T-helper 1 cell treated with Interleukin-12 subunit alpha and Interleukin-12 subunit beta and Interleukin-4 antibody, amounts not matched to agents 30 μg/mL and 1 μg/mL, for 36 hours (primary cell): ENCODE measurements around the gene PLGRKT.
"Not testable (repeated sequence)": the region's sequence is repeated elsewhere in the genome, so short reads cannot be mapped to it uniquely, and the experiment has no call there.

Experiments used
- H3K27ac Mint-ChIP-seq: one replicate; pipeline ENCODE4 v1.8.0; 2021; ENCODE audit warnings: mild to moderate bottlenecking, mixed read lengths
- H3K27me3 Mint-ChIP-seq: one replicate; pipeline ENCODE4 v1.8.0; 2021; ENCODE audit warnings: low read depth, mixed read lengths
- H3K36me3 Mint-ChIP-seq: one replicate; pipeline ENCODE4 v1.8.0; 2021; ENCODE audit warnings: low read depth, mixed read lengths
- H3K4me1 Mint-ChIP-seq: one replicate; pipeline ENCODE4 v1.8.0; 2021; ENCODE audit warnings: low read depth, mixed read lengths
- H3K4me3 Mint-ChIP-seq: one replicate; pipeline ENCODE4 v1.8.0; 2021; ENCODE audit warnings: mild to moderate bottlenecking, moderate library complexity, mixed read lengths
- H3K9me3 Mint-ChIP-seq: one replicate; pipeline ENCODE4 v1.8.0; 2021; ENCODE audit warnings: mixed read lengths

Gene PLGRKT

DNA sequence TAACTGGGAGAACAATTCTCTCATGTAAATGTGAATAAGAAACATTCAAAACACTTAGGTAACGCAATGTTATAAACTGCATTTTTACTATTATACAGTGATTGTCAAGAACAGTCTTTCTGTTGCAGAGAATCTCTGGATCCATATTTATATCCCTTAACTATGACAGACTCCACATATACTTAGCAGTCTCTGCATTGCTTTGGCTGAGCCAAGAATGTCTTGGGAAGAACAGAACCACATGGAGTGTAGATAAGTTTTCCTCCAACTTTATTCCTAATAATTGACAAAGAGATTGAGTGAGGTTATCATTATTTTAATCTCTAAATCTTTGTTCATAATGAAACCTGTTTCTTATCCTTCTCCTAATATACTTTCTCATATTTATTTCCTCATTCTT is 82.5 kb downstream of the PLGRKT start:
- Mint-ChIP-seq H3K9me3 (peaks cover 7% of the 10 kb centered on the region), H3K4me3 (no peak overlapping the region), H3K36me3 (peaks cover 30% of the 10 kb centered on the region), H3K4me1 (peaks cover 25% of the 10 kb centered on the region), H3K27me3 (no peaks in the 10 kb centered on the region), H3K27ac (no peak overlapping the region)

DNA sequence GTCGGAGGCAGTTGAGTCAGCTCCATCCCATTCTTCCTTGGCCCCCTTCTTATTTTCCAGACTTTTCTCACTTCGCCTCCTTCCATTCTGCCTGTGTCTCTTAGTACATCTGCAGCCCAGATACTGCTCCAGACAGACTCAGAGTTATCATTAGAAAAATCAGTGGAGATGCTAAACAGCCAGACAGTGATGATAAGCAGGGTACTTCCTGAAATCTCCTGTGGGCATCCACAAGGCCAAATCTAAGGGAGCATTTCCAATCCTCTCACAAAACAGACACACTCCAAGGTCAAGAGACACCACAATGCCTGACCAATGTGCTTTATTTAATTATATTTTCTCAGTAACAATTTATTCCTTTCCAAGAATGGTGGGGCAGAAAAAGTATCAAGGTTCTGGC is 83.5 kb downstream of the PLGRKT start:
- Mint-ChIP-seq H3K4me3 (no peak overlapping the region), H3K9me3 (peaks cover 16% of the 10 kb centered on the region), H3K4me1 (peaks cover 25% of the 10 kb centered on the region), H3K36me3 (peaks cover 33% of the 10 kb centered on the region), H3K27ac (no peak overlapping the region), H3K27me3 (no peaks in the 10 kb centered on the region)

DNA sequence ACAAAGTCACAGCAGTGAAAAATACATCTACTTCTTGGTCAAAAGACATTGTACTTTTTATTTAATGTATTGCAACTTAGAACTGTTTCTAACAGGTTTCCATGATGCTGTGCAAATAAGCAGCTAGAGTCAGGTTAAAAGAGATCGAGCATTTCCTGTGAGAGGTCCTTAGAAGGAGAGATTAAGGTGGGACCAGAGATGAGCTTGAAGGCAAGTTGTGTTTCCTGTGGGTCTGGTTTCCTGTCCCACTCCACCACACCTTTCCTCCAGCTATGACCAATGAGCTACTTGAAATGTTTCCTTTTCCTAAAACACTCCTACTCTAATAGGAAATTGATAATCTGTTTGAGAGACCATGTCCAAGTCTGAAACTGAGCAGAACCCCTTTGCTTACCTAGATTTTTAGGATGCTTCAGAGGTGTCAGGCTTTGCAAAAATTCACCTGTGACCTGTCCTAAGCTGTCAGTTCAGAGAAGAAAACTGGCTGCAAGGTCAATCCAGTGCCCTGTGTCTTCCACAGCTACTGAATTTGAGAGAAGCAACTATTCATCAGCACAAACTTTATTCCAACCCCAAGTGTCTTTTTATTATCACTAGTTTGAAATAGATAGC is 85.0 kb downstream of the PLGRKT start:
- H3K36me3 Mint-ChIP-seq: peaks cover 32% of the 10 kb centered on the region
- peaks cover 25% of the 10 kb centered on the region for H3K4me1 Mint-ChIP-seq

DNA sequence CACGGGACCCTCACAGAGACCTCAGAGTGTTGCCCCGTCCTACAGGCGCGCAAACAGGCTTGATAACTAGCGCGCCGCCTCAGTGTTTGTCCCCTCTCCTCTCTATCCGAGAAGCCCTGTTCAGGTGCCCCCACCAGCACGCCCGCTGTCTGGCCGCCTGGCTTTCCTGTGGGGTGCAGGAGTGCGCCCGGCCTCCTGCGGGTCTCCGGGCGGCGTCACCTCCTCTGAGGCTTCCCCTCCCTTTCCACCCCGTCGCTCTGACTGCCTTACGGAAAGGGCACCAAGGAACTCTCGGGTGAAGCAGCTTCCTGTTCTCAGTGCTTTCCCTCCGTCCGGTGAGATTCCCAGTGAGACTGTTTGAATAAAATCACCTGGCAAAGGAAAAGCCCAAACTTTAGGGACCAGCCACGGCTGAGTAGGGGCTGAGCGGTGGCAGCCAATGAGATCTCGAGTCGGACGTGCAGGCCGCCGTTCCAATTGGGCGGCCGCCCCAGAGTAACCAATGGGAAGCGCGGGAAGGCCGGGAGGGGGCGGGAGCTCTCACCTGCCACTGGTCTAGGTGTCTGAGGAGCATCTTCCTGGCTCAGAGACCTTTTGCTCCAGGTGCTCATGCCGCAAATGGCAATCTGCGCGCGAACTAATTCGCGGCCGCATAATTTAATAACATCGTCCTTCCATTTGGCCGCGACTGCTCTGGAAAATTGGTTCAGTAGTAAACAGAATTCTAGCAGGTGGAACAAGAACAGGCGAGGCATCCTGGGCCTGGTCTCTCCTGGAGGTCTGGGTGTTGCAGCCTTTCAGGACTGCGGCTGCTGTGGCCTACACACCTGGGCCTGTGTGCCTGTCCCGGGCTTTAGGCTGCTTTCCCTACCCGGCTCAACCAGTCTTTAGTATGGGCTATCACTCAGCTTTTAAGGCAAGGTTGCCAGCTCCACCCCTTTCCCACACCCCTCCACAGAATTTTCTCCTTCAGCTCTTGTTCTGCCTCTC is 98.4 kb downstream of the PLGRKT start, which contains the start of gene RLN1:
TSS of gene RLN1 (minus strand) at position 885 of the 990 bp plus-strand sequence. CDS start at position 755, 130 bp downstream.
- Mint-ChIP-seq H3K4me3 (peak within 1 kb of the TSS; percentile 66), H3K27ac (peak within 1 kb of the TSS; percentile 8), H3K4me1 (peaks cover 22% of the 10 kb centered on the region)
- not testable (repeated sequence) for H3K9me3 Mint-ChIP-seq, H3K27me3 Mint-ChIP-seq, H3K36me3 Mint-ChIP-seq

More for the DNA sequence above, 85.0 kb downstream of the PLGRKT start:
- Mint-ChIP-seq H3K4me3 (peak overlapping the region; percentile 22), H3K27me3 (no peaks in the 10 kb centered on the region), H3K27ac (peak overlapping the region; percentile 43), H3K9me3 (peaks cover 24% of the 10 kb centered on the region)

DNA sequence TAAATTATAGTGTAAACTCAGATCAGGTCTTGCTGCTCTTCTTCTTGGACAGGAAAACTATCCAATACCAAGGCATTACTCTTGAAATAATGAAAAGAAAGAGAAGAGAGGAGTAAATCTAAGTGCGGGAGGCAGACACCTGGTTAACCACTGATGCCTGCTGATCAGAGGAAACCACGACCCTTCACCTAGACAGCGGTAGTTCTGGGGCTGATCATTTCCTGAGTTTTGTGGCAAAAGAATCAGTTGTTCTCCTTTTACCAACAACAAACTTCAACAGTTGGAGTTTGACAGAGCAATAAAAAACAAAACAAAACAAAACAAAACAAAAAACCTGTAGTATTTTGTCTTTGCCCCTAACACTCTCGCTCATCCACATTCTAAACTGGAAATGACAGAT is 101.0 kb downstream of the PLGRKT start:
- Mint-ChIP-seq H3K4me3 (peak overlapping the region; percentile 48), H3K27ac (peak overlapping the region; percentile 59), H3K4me1 (peaks cover 22% of the 10 kb centered on the region), H3K9me3 (no peaks in the 10 kb centered on the region), H3K36me3 (peaks cover 15% of the 10 kb centered on the region), H3K27me3 (no peaks in the 10 kb centered on the region)

DNA sequence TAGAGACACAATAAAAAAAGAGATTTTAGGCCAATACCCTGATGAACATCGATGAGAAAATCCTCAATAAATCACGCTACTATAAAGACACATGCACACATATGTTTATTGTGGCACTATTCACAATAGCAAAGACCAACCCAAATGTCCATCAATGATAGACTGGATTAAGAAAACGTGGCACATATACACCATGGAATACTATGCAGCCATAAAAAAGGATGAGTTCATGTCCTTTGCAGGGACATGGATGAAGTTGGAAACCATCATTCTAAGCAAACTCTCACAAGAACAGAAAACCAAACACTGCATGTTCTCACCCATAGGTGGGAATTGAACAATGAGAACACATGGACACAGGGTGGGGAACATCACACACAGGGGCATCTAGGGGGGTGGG is 106.4 kb downstream of the PLGRKT start:
- H3K4me1 Mint-ChIP-seq: not testable (repeated sequence)

DNA sequence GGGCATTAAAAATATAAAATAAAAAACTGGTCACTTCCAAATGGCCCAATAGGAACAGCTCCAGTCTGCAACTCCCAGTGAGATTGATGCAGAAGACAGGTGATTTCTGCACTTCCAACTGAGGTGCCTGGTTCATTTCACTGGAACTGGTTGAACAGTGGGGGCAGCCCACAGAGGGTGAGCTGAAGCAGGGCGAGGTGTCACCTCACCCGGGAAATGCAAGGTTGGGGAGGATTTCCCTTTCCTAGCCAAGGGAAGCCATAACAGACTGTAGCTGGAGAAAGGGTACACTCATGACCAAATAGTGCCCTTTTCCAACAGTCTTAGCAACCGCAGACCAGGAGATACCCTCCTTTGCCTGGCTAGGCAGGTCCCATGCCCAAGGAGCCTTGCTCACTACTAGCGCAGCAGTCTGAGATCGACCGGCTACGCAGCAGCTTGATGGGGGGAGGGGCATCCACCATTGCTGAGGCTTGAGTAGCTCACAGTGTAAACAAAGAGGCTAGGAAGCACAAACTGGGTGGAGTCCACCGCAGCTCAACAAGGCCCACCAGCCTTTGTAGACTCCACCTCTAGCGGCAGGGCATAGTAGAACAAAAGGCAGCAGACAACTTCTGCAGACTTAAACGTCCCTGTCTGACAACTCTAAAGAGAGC is 110.7 kb downstream of the PLGRKT start:
- no peaks in the 10 kb centered on the region for H3K27me3 Mint-ChIP-seq
- no peak overlapping the region for H3K27ac Mint-ChIP-seq
- peaks cover 5% of the 10 kb centered on the region for H3K4me1 Mint-ChIP-seq
- no peak overlapping the region for H3K4me3 Mint-ChIP-seq
- peaks cover 22% of the 10 kb centered on the region for H3K36me3 Mint-ChIP-seq
- peaks cover 3% of the 10 kb centered on the region for H3K9me3 Mint-ChIP-seq

More for the DNA sequence above, 106.4 kb downstream of the PLGRKT start:
- not testable (repeated sequence) for H3K9me3 Mint-ChIP-seq, H3K27me3 Mint-ChIP-seq, H3K4me3 Mint-ChIP-seq, H3K27ac Mint-ChIP-seq
- peaks cover 36% of the 10 kb centered on the region for H3K36me3 Mint-ChIP-seq

DNA sequence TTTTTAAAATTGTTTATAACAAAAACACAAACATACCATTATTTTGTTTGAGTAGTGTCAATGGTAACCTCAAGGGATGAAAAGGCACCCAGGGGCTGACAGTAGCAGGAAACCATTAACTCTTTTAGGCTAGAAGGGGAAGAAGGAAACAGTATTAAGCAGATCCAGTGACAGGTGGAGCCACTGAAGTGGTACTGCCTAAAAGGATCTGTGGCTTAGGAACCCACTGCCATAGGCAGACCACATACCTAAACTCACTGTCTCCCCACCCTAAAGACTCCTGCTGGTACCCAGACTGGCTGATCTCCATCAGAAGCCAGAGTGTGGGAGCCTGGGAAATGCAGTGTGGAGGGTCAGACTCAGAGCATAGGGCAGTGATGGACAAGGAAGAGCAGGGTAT is 111.5 kb downstream of the PLGRKT start:
- no peak overlapping the region for H3K27ac Mint-ChIP-seq
- H3K4me3 Mint-ChIP-seq: no peak overlapping the region

DNA sequence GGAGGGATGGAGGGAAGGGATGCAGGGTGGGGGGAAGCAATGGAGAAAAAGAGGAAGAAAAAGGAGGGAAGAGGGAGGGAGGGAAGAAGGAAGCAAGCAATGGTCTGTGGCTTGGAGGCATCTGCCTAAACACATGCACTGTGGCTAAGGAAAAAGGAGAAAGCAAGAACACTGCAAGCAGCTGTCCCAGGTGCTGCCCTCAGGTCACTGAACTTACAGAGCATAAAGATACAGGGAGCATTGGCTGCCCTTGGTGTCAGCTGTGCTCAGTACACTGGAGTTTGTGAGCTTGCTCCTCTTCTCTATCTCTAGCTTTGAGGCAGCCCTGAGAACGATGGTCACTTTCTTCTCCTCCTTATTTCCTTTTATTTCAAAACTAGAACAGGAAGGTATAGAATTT is 116.1 kb downstream of the PLGRKT start:
- not testable (repeated sequence) for H3K27me3 Mint-ChIP-seq, H3K4me3 Mint-ChIP-seq, H3K27ac Mint-ChIP-seq, H3K4me1 Mint-ChIP-seq, H3K36me3 Mint-ChIP-seq, H3K9me3 Mint-ChIP-seq

More for the DNA sequence above, 111.5 kb downstream of the PLGRKT start:
- H3K36me3 Mint-ChIP-seq: peaks cover 21% of the 10 kb centered on the region
- no peaks in the 10 kb centered on the region for H3K27me3 Mint-ChIP-seq
- peaks cover 7% of the 10 kb centered on the region for H3K4me1 Mint-ChIP-seq
- peaks cover 3% of the 10 kb centered on the region for H3K9me3 Mint-ChIP-seq

DNA sequence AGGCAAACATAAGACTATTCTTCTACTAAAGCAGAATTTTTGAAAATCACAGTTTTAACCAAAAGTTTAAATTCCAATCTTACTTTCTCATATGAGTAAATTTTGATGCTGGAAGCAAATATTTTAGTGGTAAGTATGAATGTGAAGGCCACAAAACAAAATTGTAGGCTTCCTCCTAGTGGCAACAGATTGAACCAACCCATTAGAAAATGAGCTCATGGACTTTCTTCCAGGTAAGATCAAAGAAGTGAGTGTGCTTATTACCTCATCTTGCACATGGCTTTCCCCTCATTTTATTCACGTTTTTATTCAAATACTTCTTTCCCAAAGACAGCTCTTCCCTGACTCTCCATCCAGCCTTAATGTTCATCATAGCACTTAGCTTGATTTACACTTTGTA is 116.7 kb downstream of the PLGRKT start:
- Mint-ChIP-seq H3K4me3 (no peak overlapping the region), H3K27ac (no peak overlapping the region), H3K36me3 (peaks cover 10% of the 10 kb centered on the region), H3K27me3 (no peaks in the 10 kb centered on the region), H3K4me1 (peaks cover 4% of the 10 kb centered on the region), H3K9me3 (peaks cover 10% of the 10 kb centered on the region)

DNA sequence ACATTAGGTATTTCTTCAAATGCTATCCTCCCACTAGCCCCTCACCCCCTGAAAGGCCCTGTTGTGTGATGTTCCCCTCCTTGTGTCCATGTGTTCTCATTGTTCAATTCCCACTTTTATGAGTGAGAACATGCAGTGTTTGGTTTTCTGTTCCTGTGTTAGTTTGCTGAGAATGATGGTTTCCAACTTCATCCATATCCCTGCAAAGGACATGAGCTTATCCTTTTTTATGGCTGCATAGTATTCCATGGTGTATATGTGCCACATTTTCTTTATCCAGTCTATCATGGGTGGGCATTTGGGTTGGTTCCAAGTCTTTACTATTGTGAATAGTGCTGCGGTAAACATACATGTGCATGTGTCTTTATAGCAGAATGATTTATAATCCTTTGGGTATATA is 121.3 kb downstream of the PLGRKT start:
- not testable (repeated sequence) for H3K27ac Mint-ChIP-seq, H3K4me1 Mint-ChIP-seq, H3K27me3 Mint-ChIP-seq, H3K4me3 Mint-ChIP-seq
- peaks cover 24% of the 10 kb centered on the region for H3K9me3 Mint-ChIP-seq
- peaks cover 23% of the 10 kb centered on the region for H3K36me3 Mint-ChIP-seq

DNA sequence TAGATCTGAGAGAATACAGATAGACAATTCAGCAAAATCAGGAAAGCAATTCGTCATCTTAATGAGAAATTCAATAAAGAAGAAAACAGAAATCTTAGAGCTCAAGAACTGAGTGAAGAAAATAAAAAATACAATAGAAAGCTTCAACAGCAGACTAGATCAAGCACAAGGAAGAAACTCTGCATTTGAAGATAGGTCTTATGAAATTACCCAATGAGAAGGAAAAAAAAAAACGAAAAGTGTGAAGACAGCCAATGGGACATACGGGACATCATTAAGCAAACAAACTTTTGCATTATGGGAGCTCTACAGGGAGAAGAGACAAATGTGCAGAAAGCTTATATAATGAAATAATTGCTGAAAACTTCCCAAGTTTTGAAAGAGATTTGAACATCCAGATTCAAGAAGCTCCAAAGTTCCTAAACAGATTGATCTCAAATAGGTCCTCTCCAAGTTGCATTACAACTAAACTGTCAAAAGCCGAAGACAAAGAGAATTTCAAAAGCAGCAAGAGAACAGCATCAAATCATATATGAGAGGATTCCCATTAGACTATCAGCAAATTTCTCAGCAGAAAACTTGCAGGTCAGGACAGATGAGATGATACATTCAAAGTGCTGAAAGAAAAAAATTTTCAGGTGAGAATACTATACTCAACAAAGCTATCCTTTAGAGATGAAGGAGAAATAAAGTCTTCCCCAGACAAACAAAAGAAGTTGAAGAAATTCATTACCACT is 122.4 kb downstream of the PLGRKT start:
- H3K36me3 Mint-ChIP-seq: peaks cover 27% of the 10 kb centered on the region
- H3K27me3 Mint-ChIP-seq: peaks cover 2% of the 10 kb centered on the region
- H3K4me3 Mint-ChIP-seq: no peak overlapping the region
- peaks cover 24% of the 10 kb centered on the region for H3K9me3 Mint-ChIP-seq
- no peaks in the 10 kb centered on the region for H3K4me1 Mint-ChIP-seq
- no peak overlapping the region for H3K27ac Mint-ChIP-seq

DNA sequence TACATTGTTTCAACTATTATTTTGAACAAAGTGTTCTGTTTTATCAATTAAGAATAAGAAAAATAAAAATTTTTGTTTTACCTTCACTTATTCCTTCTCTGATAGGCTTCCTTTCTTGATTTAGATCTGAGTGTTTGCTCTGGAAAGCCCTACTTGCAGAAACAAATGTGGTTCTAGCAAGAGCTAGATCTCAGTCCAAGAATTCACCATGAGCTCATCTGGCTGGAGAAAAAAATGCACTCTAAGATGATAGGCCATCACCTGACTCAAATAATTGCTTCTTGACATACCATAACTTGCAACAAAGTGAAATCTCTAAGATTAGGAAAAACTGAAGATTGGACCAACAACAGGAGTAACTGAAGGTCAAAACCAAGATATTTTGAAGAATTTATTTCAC is 126.9 kb downstream of the PLGRKT start:
- H3K4me1 Mint-ChIP-seq: peaks cover 2% of the 10 kb centered on the region
- H3K4me3 Mint-ChIP-seq: no peak overlapping the region
- H3K27me3 Mint-ChIP-seq: peaks cover 4% of the 10 kb centered on the region
- H3K9me3 Mint-ChIP-seq: peaks cover 12% of the 10 kb centered on the region
- H3K27ac Mint-ChIP-seq: no peak overlapping the region
- peaks cover 16% of the 10 kb centered on the region for H3K36me3 Mint-ChIP-seq
